GM18505 (cell line): ENCODE results near the gene ENTPD8.

Source experiments
- ATAC-seq: cut with Tn5 transposase; IDR thresholded peaks from one replicate; pipeline ENCODE4 v1.9.1; 2021; ENCODE audit not compliant: unreplicated experiment
- POLR2A ChIP-seq: IDR thresholded peaks from 4 replicates; pipeline ENCODE4 v1.6.1; 2011; ENCODE audit warnings: borderline replicate concordance; ENCODE audit not compliant: insufficient read depth, insufficient read length; ENCODE audit errors: extremely low read depth

Gene ENTPD8

GRCh38 chr9:137459152-137459600 lies 18.0 kb upstream of the ENTPD8 start, which contains the start of gene NSMF:
NSMF (minus strand) TSS chr9:137459334; CDS start chr9:137459102, 232 bp downstream.
- peak; percentile 62 for TF ChIP-seq POLR2A
- ATAC-seq: peak; percentile 52

GRCh38 chr9:137458194-137459151 lies 17.3 kb upstream of the ENTPD8 start:
- peak; percentile 4 for ATAC-seq
- no peak for TF ChIP-seq POLR2A

GRCh38 chr9:137457406-137458193 lies 16.4 kb upstream of the ENTPD8 start:
- no peak for TF ChIP-seq POLR2A
- no peak for ATAC-seq

DNA sequence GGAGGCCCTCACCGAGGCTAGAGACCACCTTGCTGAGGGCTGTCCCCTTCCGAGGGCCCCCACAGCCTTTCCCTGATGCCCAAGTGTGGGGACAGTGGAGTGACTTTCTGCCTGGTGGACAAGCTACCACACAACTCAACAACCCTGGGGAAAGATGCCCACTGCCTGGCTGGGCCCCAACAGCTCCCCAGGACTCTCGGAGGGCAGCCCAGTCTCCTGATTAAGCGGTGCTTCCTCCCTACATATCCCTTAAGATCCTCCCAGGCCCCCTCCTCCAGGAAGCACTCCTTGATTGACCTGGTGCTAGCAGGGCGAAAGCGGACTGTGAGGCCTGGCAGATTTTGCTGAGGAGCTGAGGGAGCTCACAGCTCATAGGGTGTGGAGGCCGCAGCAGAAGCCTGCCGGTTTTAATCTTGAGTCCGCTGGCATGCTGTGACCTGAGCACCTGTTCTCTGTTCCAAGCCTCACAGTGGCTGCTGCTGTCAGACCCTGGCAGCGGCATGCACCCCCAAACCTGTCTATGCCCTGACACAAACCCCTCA lies 15.8 kb upstream of the ENTPD8 start:
- no peak for TF ChIP-seq POLR2A
- ATAC-seq: no peak

GRCh38 chr9:137456061-137456863 lies 15.1 kb upstream of the ENTPD8 start:
- no peak for TF ChIP-seq POLR2A
- no peak for ATAC-seq

GRCh38 chr9:137455359-137455991 lies 14.3 kb upstream of the ENTPD8 start:
- TF ChIP-seq POLR2A: no peak
- no peak for ATAC-seq

DNA sequence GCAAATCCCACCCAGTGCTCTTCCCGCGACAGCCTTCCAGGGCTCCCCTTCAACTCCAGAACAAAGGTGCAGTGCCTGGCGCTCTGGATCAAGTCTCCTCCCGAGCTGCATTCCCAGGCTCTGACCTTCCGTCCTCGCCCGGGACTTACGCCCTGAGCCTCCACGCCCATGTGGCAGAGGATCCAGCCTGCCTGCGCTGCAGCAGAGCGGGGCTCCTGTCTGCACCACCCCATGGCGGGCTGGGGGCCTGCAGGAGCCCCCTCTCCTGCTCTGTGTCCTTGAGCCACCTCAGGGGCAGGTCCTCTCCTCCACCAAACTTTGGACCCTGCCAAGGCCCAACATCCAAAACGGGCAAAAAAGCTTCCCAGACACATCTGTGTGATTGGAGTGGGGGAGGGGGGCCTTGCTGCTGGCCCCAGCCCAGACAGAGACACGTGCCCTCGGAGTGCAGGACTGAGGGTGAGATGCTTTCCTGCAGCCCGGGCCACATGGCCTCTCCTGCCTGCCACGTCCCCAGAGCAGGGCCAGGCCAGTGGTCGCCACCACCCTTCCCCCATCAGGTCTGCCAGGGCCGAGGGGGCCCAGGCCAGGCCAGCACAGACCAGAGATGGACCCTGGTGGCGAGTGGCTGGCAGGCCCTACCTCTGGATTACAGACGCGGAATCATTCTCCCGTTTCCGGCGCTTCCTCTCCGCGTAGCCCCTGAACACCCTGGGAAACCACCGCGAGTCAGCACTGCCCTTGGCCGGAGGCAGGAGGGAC lies 13.6 kb upstream of the ENTPD8 start:
- no peak for ATAC-seq
- no peak for TF ChIP-seq POLR2A

DNA sequence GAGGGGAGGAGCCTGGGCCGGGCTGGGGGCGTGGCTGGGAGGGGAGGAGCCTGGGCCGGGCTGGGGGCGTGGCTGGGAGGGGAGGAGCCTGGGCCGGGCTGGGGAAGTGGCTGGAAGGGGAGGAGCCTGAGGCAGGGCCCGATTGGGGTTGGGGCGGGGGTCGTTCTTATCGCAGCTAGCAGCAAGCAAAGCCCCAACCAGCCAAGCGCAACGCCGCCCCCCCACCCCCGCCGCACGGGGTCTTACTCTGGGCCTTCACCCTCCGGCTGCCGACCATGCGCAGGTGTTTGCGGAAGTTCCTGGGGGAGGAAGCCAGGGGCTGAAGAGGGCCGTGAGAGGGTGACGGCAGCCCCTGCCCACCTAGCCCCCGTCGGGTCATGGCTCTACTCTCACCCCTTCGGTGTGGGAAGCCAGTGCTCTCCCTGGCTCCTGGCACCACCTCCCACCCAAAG lies 13.0 kb upstream of the ENTPD8 start:
- ATAC-seq: no peak
- no peak for TF ChIP-seq POLR2A

DNA sequence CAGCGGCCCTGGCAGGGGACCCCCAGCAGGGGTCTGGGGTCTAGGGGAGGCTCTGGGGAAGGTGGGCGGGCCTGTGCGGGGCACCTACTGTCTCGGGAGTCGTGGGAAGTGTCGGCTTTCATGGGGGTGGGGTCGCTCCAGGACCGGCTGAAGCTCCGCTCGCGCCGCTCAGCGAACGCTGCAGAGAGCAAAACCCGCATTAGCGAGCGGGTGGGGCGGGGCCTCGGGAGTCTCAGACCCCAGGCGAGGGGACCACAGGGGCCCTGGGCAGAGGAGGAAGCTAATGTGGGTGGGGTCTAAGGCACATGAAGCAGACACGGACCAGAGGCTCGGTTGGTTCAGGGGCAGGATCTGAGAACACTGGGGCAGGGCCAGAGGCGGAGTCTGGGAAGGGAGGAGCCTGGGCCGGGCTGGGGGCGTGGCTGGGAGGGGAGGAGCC lies 12.5 kb upstream of the ENTPD8 start:
- peak; percentile 53 for ATAC-seq
- TF ChIP-seq POLR2A: no peak

- no peak for ATAC-seq
These were observed 11.8 kb upstream of the ENTPD8 start for GRCh38 chr9:137452761-137453642.

More at GRCh38 chr9:137452761-137453642, 11.8 kb upstream of the ENTPD8 start:
- no peak for TF ChIP-seq POLR2A
